Left renal pelvis (tissue), 4 donors: Measurements from ENCODE around the gene NEUROG2. TPM values are rescaled to one million over a fixed set of nuclear protein-coding genes. Genes with fewer than 3 reads are reported as not detected.

Experiments
- DNase-seq, 4 donors: peaks; one replicate each; pipeline ENCODE4 v3.0.0-alpha.2; 2013; ENCODE audit warnings: low read depth in 4 of 4, low spot score in 3 of 4
- polyA plus RNA-seq, 4 donors: library from polyadenylated mRNA; unstranded; fragments of 120-200 nt; gene quantifications; one replicate each; pipeline ENCODE4 v1.2.1, GENCODE V29; 2013; ENCODE audit not compliant: insufficient read length in 4 of 4

Gene NEUROG2
- polyA plus RNA-seq, 4 donors: not detected

GRCh38 chr4:112521123-112522023, 5.4 kb upstream of the NEUROG2 start:
- no peak for DNase-seq

DNA sequence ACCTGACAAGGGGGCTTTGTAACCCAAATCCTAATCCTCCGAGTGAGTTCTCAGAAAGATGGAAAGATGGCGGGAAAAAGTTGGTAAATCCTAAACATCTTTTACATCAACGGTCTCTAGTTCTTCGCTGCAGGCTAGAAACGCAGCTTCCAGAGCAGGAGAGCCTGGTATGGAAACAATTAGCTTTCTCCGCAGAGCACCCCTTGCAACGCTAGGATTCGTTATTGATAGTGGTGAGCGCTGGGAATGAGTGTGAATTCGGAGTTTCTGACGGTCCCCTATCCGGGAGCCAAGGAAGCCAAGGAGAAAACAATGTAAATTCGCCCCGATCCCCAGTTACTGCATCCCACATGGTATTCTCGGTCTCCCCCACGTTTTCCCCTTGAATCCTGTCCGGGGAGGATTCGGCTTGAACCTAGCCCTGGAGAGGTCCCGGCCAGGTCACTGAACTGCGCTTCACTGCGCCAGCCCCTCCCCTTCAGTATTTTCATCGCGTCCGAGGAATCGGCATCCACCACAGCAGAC, 4.7 kb upstream of the NEUROG2 start:
- DNase-seq: no peak

DNA sequence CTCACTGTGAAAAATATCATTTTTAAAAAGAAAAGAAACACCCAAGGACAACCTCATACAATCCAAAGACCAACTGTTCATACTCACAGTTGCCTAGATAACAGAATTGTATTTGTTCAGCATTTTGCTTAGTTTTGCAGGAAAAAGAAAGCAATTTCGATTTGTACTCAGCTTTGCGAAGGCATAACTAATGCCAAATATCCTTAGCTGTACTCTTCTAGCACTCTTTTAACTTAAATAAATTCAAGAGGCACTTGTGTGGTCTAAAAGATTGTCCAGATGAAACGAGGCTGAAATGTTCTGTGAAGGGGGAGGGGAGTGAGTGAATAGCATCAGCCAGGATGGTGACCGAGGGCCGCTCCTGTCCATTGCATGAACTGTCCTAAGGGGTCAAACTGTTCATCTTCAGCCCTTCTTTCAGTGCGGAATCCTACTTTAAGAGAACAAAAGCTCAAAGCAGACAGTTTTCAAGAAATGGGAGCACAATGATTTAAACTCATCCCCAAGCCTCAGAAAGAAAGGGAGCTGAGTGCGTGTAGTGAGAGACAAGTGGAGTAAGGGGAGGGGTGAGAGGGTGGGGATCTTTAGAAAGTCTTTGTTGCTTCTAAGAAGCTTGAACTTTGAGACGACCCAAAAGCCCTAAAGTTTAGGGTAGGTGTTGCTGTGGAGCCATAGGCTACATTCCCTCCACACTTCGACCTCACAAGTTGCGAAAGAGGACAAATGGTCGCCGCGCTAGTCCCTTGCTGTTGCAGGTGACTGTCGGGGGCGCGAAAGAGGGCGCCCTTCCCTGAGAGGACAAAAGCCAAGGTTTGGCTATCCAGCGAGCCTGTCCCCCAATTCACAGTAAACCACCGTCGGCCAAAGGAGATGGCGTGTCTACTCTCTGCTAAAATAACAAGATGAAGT, 4.0 kb upstream of the NEUROG2 start:
- DNase-seq: no peak

- no peak for DNase-seq
Measured at GRCh38 chr4:112518675-112519074, 2.7 kb upstream of the NEUROG2 start.

- no peak for DNase-seq
Measured at GRCh38 chr4:112517911-112518310, 1.9 kb upstream of the NEUROG2 start.

DNA sequence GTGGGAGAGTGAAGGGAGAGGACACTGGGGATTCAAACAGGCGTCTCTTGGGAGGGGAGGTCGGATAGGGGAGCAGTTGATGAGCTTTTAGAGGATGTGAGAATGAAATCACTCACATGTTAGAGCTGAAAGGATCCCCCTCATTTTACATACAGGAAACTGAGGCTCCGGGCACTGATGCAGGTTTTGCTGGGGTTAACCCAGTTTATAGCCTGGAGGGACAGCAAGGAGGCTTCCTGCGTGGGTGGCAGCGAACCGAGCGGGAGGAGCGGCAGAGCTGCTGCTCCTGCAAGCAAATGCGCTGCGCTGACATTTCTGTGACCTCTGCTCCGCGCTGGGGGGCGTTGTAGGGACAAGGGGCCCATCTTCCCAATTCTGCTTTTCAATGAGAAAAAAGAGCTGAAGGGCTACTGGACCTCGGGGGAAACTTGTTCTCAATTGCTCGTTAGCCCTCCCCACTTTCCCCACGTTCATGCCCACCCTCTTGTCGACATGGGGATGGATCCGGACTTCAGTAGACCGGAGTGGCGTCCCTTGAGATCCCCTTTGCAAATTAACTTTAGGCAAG, 1.2 kb upstream of the NEUROG2 start:
- DNase-seq: no peak

GRCh38 chr4:112516471-112517066, 589 bp upstream of the NEUROG2 start:
- no peak for DNase-seq

DNA sequence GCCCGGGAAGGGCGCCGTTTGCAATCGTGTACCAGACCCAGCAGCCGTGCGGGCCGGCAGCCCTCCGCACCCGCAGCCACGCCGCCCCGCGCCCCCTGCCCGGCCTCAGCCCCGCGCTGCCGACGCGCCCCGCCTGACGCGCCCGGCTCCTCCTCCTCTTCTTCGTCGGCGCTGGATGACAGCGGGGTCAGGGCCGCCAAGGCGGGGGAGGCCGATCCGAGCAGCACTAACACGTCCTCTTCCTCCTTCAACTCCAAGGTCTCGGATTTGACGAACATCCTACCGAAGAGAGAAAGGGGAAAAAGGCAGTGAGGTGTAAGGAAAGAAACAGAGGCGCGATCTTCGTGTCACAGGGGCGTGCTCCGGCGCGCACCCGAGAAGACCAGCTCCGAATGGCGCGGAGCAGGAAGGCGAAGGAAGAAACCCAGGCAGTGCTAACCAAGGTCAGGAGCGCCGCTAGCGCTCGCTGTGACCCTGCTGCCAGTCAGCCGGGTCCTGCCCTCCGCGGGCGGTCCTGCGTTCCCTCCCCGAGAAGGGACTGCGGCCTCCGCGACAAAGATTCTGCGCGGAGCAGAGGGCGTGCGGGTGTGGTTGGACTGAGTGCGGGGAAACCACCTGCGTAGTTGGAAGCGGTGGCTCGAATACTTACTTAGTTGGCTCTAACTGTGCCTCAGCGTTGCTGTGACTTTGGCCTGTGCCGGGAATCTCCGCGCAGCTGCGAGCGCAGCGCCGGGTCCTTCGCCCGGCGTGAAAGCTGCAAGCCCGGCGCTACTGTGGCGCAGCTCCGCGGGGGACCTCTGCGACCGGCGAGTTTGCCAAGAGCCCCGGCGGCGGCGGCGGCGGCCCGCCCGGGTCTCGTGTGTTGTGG, 548 bp downstream of the NEUROG2 start:
- no peak for DNase-seq

DNA sequence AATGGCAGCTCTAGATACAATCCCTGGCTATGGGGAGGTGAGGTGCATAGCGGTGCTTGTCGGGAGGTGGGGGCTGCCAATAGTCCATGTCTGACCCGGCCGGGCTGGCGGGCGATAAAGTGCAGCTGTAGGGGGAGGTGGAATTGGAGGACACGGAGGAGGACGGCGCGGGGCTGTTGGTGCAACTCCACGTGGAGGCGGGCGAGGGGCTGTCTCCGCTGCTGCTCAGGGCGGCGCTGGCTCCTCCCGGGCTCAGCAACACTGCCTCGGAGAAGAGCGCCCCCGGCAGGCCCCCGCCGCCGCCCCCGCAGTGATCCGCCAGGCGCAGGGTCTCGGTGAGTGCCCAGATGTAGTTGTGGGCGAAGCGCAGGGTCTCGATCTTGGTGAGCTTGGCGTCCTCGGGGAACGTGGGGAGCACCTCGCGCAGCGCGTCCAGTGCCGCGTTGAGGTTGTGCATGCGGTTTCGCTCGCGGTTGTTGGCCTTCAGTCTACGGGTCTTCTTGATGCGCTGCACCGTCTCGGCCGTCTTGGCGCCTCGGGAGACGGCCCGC, 1.3 kb downstream of the NEUROG2 start:
- no peak for DNase-seq

DNA sequence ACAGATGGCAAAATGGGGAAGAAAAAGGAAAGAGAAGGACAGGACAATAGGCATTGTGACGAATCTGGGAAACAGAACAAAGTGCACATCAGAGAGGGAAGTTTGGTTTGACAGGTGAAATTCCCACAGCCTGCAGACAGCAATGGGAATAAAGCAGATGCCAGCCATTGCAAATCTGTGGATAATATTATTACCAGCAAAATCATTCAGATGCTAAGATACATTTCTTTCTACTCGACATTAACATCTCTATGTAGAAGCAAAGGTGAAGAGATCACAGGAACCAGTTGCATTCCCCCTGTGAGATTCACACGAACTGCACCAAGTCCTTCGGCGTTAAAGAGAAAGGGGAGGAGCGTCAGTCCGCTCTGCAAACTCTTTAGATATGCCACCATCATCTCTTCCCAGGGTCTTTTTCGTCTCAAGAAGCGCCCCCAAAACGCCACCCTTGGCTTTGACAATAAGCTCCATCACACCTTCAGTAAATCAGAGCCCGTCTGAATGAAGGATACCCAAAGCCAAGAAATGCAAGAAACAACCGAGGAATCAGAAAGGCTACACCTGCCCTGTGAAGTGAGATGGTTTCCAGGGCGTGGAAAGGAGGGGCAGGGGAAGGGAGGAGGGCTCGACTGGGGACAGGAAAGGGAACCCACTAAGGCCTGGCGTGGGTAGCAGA, 1.9 kb downstream of the NEUROG2 start:
- no peak for DNase-seq

- no peak for DNase-seq
Measured at GRCh38 chr4:112511803-112512118, 4.2 kb downstream of the NEUROG2 start.

DNA sequence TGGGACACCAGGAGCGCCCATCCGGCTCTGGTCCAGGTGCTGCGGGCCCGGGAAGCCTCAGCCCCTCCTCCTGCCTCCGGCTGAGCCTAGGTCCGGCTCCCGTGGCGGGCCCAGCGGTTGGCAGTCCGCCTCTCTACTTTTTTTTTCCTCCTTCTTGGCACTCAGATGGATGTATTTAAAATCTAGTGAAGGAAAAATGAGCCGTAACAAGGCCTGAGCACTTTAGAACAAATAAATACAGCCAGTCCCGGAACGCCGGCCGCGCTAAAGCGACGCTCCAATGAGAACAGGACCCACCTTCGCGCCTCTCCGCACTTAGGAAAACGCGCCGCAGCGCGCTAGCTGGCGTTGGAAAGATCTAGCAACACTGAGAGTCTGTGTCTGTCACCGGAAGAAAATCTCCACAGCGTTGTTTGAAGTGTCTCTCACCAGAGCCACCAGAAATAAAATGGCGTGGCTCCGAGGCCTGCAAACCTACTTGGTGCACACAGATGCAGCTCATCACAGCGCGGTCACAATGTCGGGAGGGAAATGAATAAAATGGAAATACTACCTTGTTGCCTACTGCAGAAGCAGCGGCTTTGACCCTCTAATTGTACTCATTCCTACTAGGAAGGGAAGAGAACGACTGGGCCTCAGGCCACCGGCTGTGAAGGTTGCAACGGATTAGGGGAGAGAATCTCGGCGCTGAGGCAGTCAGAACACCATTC, 4.7 kb downstream of the NEUROG2 start:
- DNase-seq: no peak

DNA sequence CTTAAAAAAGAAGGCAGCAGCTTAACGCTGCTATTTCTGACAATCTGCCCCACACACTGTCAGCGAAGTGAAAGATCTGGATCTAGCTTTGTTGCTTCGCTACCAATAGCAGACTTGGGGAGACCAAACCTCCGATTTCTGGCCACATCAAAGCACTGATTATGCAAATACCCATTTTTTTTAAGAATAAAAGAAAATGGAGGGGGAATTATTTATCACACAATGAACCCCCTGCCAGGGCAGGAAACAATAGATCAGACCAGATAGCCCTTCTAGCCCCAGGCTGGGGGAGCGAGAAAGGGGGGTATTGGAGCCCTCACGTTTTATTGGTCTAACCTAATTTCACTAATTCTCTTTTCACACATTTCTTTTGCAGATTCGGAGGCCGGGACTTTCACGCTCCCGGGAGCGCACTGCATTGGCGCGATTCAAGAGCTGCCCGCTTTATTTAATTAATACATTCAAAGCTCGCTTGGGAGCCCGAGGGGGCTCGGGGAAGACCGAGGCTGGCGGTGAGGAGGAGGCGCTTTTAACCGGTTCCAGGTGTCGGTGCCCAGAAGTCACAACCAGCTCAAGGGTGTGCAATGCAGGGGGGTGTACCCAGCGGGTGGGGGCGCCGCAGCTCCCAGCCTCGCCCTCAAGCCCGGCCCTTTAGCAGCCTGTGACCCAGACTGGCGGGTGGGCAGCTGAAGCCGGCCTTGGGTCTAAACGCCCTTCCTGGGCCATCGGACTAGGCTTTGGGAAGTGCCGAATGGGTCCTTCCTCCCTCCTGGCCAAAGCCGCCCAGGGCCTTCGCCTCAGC, 5.5 kb downstream of the NEUROG2 start:
- DNase-seq: no peak

DNA sequence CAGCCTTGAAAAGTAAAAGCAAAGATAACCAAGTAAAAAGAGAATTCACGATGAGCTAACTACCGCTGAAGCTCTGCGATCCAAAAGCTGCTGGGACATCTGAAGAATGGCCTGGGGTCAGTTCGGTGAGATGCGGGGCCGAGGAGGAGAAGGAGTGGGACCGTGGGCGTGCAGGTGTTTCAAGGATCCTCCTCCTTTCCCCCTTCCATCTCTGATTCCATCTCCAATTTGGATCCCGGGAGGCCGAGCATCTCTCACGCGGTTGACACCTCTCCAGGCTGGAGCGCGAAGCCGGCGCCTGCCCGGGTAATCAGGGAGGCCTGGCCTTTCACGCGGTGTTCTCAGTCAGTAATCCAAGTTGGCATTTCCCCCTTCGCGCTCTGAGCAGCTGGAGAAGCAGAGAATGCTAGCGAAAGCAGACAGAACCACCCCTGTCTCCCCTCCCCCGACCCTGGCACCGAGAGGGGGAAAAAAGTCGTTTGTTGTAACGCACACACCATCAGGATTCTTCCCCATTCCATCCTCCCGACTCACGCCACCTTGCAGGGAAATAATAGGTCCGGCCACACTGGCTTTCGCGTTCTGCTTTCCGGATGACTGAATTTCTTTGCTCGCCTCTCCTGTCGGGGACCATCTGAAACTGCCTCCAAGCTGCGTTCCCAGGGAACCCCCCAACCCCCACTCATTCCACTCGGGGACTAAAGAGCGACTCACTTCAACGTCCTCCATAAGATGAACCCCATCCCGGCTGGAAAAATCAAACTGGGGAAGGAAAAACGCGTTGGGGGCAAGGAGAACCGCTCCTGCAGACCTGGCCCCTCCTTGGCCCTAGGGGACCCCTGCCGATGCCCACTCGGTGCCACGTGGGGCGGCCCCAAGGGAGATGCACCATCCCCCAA, 6.5 kb downstream of the NEUROG2 start:
- DNase-seq: no peak

GRCh38 chr4:112508356-112508755, 7.6 kb downstream of the NEUROG2 start:
- DNase-seq: no peak

DNA sequence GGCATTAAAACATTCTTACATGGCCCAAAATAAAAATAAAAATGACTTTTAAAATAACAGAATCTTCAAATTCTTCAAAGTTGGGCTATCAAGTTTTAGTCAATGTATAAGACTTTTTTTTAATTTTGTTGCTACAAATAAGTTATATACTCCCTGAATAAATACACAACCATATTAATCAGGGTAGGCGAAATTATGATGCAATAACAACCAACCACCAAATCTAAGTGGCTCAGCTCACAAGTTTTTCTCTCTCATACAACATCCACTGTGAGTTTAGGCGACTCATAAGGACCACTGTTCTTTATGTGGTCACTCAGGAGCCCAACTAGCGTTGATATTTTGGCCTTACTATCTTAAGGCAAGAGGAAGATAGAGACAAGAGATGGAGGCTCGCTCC, 11.2 kb downstream of the NEUROG2 start:
- DNase-seq: no peak

DNA sequence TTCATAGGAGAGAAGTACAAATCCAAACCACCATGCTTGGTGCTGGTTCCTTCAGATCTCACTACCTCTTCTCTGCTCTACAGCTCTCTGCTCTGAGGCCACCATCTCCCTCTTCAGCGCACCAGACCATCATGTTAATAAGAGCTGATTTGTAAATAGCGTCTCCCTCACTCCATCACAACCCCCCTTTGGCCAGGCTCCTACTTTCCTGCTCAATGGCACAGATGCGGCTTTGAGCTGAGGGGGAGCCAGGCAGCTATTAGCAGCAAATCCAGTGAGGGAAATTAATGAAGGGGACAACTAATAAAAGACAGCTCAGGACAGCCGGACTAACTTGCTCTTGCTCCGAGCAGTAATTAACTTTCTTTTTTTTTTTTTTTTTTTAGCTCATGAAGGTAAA, 13.1 kb downstream of the NEUROG2 start:
- no peak for DNase-seq
